DOHH2 (cell line): ENCODE measurements around the gene UBE2G1.

ENCODE experiments used
- H3F3A ChIP-seq: fragments of 200-600 bp; sonication (generic), shearing (Covaris generic); 2 replicates; pipeline ENCODE4 v1.6.0; 2016; ENCODE audit warnings: antibody characterized with exemption, mild to moderate bottlenecking; ENCODE audit not compliant: control insufficient read depth, insufficient read depth
- H3K27ac ChIP-seq: fragments of 200-600 bp; sonication (generic); 2 replicates; pipeline ENCODE4 v1.5.1; 2014; ENCODE audit warnings: low read depth, mild to moderate bottlenecking, low read length, moderate library complexity
- H3K27me3 ChIP-seq: fragments of 200-600 bp; sonication (generic); 2 replicates; pipeline ENCODE4 v1.6.1; 2014; ENCODE audit warnings: mild to moderate bottlenecking, low read length, mixed read lengths; ENCODE audit not compliant: control insufficient read depth
- H3K36me3 ChIP-seq: fragments of 200-600 bp; sonication (generic); 2 replicates; pipeline ENCODE4 v1.6.1; 2014; ENCODE audit warnings: mild to moderate bottlenecking, low read length, moderate library complexity, mixed read lengths; ENCODE audit not compliant: control insufficient read depth
- H3K4me1 ChIP-seq: fragments of 200-600 bp; sonication (generic); 2 replicates; pipeline ENCODE4 v1.6.1; 2014; ENCODE audit warnings: mild to moderate bottlenecking, low read length, mixed read lengths; ENCODE audit not compliant: control insufficient read depth
- H3K4me2 ChIP-seq: fragments of 200-600 bp; sonication (generic); 2 replicates; pipeline ENCODE4 v1.6.0; 2014; ENCODE audit warnings: mild to moderate bottlenecking, low read length, moderate library complexity
- H3K4me3 ChIP-seq: fragments of 200-600 bp; sonication (generic); 2 replicates; pipeline ENCODE4 v1.5.1; 2014; ENCODE audit warnings: mild to moderate bottlenecking, low read length, mixed read lengths
- H3K79me2 ChIP-seq: fragments of 200-600 bp; sonication (generic); 2 replicates; pipeline ENCODE4 v1.6.1; 2014; ENCODE audit warnings: mild to moderate bottlenecking, low read length, mixed read lengths; ENCODE audit not compliant: control insufficient read depth
- H3K9me2 ChIP-seq: fragments of 200-600 bp; sonication (generic); replicated peaks from 2 replicates; pipeline ENCODE4 v1.6.1; 2014; ENCODE audit warnings: mild to moderate bottlenecking, low read length, mixed read lengths; ENCODE audit not compliant: control insufficient read depth
- H3K9me3 ChIP-seq: fragments of 200-600 bp; sonication (generic); 2 replicates; pipeline ENCODE4 v1.6.1; 2014; ENCODE audit warnings: antibody characterized with exemption, low read length, mixed read lengths; ENCODE audit not compliant: control insufficient read depth, insufficient read depth
- H4K20me1 ChIP-seq: fragments of 200-600 bp; sonication (generic); 2 replicates; pipeline ENCODE4 v1.6.0; 2014; ENCODE audit warnings: low read depth, mild to moderate bottlenecking, antibody characterized with exemption, low read length, moderate library complexity; ENCODE audit not compliant: control insufficient read depth, insufficient read depth
- CTCF ChIP-seq: fragments of 200-600 bp; sonication (generic); IDR thresholded peaks from one replicate; pipeline ENCODE4 v1.5.1; 2014; ENCODE audit warnings: antibody characterized with exemption, mild to moderate bottlenecking, low read depth, low read length; ENCODE audit not compliant: poor library complexity, severe bottlenecking
- EZH2phosphoT487 ChIP-seq: fragments of 200-600 bp; sonication (generic); IDR thresholded peaks from 2 replicates; pipeline ENCODE4 v1.6.1; 2017; ENCODE audit warnings: borderline replicate concordance, mild to moderate bottlenecking, antibody characterized with exemption, low read length, moderate library complexity, mixed read lengths

The UBE2G1 gene

GRCh38 chr17:4364622-4365041 lies 1.8 kb downstream of the UBE2G1 start:
- Histone ChIP-seq H3K4me2 (peak overlapping the region; percentile 65), H3K36me3 (peaks cover 59% of the 10 kb centered on the region), H4K20me1 (peaks cover 22% of the 10 kb centered on the region), H3K4me1 (peaks cover 76% of the 10 kb centered on the region), H3K27me3 (no peaks in the 10 kb centered on the region), H3F3A (peaks cover 24% of the 10 kb centered on the region), H3K4me3 (peak overlapping the region; percentile 78), H3K9me3 (no peaks in the 10 kb centered on the region), H3K27ac (peak overlapping the region; percentile 88), H3K79me2 (peaks cover 70% of the 10 kb centered on the region), H3K9me2 (no peaks in the 10 kb centered on the region)
- TF ChIP-seq EZH2phosphoT487 = no peak
- TF ChIP-seq CTCF = no peak

- Histone ChIP-seq H3K9me3 (no peaks in the 10 kb centered on the region), H3F3A (peaks cover 22% of the 10 kb centered on the region), H3K27ac (peak overlapping the region; percentile 13; the same call in 1 of the 2 replicates), H3K36me3 (peaks cover 77% of the 10 kb centered on the region), H3K4me2 (peak overlapping the region; percentile 45), H3K9me2 (no peaks in the 10 kb centered on the region), H3K27me3 (no peaks in the 10 kb centered on the region), H3K79me2 (peaks cover 94% of the 10 kb centered on the region), H4K20me1 (peaks cover 39% of the 10 kb centered on the region), H3K4me1 (peaks cover 78% of the 10 kb centered on the region), H3K4me3 (peak overlapping the region; percentile 11; the same call in 1 of the 2 replicates)
- TF ChIP-seq CTCF (no peak), EZH2phosphoT487 (no peak)
These were observed 4.3 kb downstream of the UBE2G1 start for GRCh38 chr17:4362141-4362540.

GRCh38 chr17:4358154-4358553 lies 8.3 kb downstream of the UBE2G1 start:
- H4K20me1 ChIP-seq = peaks cover 58% of the 10 kb centered on the region
- H3K27ac ChIP-seq = 0 out of 2 replicates have a peak overlapping the region, but pooled peaks have one; percentile 24
- peak overlapping the region; percentile 27 for H3K4me2 ChIP-seq

More at GRCh38 chr17:4358154-4358553, 8.3 kb downstream of the UBE2G1 start:
- peaks cover 74% of the 10 kb centered on the region for H3K36me3 ChIP-seq
- H3K9me2 ChIP-seq = no peaks in the 10 kb centered on the region
- peaks cover 93% of the 10 kb centered on the region for H3K4me1 ChIP-seq
- H3K9me3 ChIP-seq = no peaks in the 10 kb centered on the region
- peaks cover 100% of the 10 kb centered on the region for H3K79me2 ChIP-seq
- H3F3A ChIP-seq = peaks cover 24% of the 10 kb centered on the region
- H3K4me3 ChIP-seq = peak overlapping the region; percentile 4; the same call in 1 of the 2 replicates
- no peaks in the 10 kb centered on the region for H3K27me3 ChIP-seq
- TF ChIP-seq EZH2phosphoT487 = no peak
- TF ChIP-seq CTCF = no peak
